Esophagus squamous epithelium (tissue), 4 donors: ENCODE measurements around the gene A4GNT.

Experiments
- POLR2A ChIP-seq, 4 donors: fragments of 450-650 bp; IDR thresholded peaks; one replicate each; pipeline ENCODE4 v1.6.1; 2017; ENCODE audit warnings: antibody characterized with exemption in 4 of 4, mild to moderate bottlenecking in 4 of 4, moderate library complexity in 3 of 4
- TF ChIP-seq, protein P1 (sequence below), 6 experiments: fragments of 450-650 bp in 4 of 6; fragments of 200-600 bp in 2 of 6; sonication (generic) in 2 of 6; IDR thresholded peaks; one replicate each; pipeline ENCODE4 v1.5.1; 2016 to 2019; ENCODE audit warnings: antibody characterized with exemption in 6 of 6, mild to moderate bottlenecking in 4 of 6, moderate library complexity in 4 of 6

DNA sequence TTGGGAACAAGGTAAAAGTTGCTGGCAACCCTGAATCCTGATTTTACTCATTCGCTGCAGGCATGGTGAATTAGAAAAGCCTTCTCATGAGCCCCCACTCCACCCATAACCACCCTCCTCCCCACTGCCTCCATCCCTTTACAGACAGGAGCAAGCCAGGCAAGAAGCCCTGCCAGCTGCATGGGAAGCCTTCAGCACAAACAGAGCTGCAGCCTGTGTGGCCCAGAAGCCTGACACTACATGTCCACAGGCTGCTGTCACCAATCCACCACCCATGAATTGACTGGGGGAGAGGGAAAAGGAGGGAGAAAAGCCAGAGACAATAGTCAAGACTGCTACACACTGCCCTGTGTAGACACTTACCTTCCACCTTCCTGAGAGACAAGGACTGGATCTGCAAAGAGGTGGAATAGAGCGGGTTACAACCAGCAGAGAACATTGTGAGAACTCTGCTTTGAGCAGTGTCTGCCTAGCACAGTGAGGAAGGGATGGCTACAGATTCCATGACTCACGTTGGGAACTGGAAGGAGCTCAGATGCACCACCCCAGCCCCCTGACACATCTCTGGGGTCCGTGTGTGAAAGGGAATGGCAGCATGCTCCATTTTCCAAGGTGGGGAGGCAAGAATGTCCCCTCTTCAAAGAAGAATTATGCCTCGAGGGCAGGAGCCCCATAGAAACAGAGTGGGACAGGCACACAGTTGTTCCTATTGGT is 50.7 kb downstream of the A4GNT start:
- TF ChIP-seq, protein P1, sequence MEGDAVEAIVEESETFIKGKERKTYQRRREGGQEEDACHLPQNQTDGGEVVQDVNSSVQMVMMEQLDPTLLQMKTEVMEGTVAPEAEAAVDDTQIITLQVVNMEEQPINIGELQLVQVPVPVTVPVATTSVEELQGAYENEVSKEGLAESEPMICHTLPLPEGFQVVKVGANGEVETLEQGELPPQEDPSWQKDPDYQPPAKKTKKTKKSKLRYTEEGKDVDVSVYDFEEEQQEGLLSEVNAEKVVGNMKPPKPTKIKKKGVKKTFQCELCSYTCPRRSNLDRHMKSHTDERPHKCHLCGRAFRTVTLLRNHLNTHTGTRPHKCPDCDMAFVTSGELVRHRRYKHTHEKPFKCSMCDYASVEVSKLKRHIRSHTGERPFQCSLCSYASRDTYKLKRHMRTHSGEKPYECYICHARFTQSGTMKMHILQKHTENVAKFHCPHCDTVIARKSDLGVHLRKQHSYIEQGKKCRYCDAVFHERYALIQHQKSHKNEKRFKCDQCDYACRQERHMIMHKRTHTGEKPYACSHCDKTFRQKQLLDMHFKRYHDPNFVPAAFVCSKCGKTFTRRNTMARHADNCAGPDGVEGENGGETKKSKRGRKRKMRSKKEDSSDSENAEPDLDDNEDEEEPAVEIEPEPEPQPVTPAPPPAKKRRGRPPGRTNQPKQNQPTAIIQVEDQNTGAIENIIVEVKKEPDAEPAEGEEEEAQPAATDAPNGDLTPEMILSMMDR (IDR thresholded peaks at IDR 0.05), result no peak
- TF ChIP-seq POLR2A (IDR thresholded peaks at IDR 0.05), result no peak
